ENCODE data around the gene METTL6.
"Not testable (repeated sequence)": the region's sequence is repeated elsewhere in the genome, so short reads cannot be mapped to it uniquely, and the experiment has no call there.

The METTL6 gene

GRCh38 chr3:15401936-15402335, 25.4 kb downstream of the METTL6 start:
- DNase-seq: no peak

- no peak for DNase-seq
Measured at GRCh38 chr3:15399970-15400369, 27.4 kb downstream of the METTL6 start.

GRCh38 chr3:15398731-15399133, 28.6 kb downstream of the METTL6 start:
- not testable (repeated sequence) for DNase-seq

- not testable (repeated sequence) for DNase-seq
Measured at GRCh38 chr3:15393252-15393651, 34.1 kb downstream of the METTL6 start.

- no peak for DNase-seq
Measured at GRCh38 chr3:15391007-15391406, 36.3 kb downstream of the METTL6 start.

GRCh38 chr3:15390460-15390859, 36.9 kb downstream of the METTL6 start:
- no peak for DNase-seq

- not testable (repeated sequence) for DNase-seq
Measured at GRCh38 chr3:15388335-15388734, 39.0 kb downstream of the METTL6 start.

GRCh38 chr3:15387735-15388134, 39.6 kb downstream of the METTL6 start:
- no peak for DNase-seq

GRCh38 chr3:15387171-15387581, 40.2 kb downstream of the METTL6 start:
- DNase-seq: no peak

- not testable (repeated sequence) for DNase-seq
Measured at GRCh38 chr3:15386654-15386955, 40.7 kb downstream of the METTL6 start.

GRCh38 chr3:15385901-15386653, 41.3 kb downstream of the METTL6 start:
- no peak for DNase-seq

- DNase-seq: not testable (repeated sequence)
Measured at GRCh38 chr3:15385238-15385695, 42.1 kb downstream of the METTL6 start.

- DNase-seq: no peak
Measured at GRCh38 chr3:15384510-15385237, 42.7 kb downstream of the METTL6 start.

- DNase-seq: no peak
Measured at GRCh38 chr3:15382405-15382923, 44.9 kb downstream of the METTL6 start.

- DNase-seq: no peak
Measured at GRCh38 chr3:15380980-15381890, 46.1 kb downstream of the METTL6 start.

GRCh38 chr3:15377961-15378791, 49.2 kb downstream of the METTL6 start:
- DNase-seq: peak; percentile 33 to 70

- no peak for DNase-seq
Measured at GRCh38 chr3:15375461-15376000, 51.8 kb downstream of the METTL6 start.

GRCh38 chr3:15372918-15373317, 54.4 kb downstream of the METTL6 start:
- DNase-seq: no peak

GRCh38 chr3:15368561-15369135, 58.7 kb downstream of the METTL6 start:
- DNase-seq: no peak

- no peak for DNase-seq
Measured at GRCh38 chr3:15367059-15367458, 60.3 kb downstream of the METTL6 start.

- not testable (repeated sequence) for DNase-seq
Measured at GRCh38 chr3:15364078-15364477, 63.3 kb downstream of the METTL6 start.

Measured in cerebellar nuclear complex (tissue), 1 donor.